Stomach (tissue), 9 donors: ENCODE data around the gene CNR1. TPM values are rescaled to one million over a fixed set of nuclear protein-coding genes. Genes with fewer than 3 reads are reported as not detected.

Experiments
- DNase-seq, 2 donors: peaks; one replicate each; pipeline versions ENCODE4 v3.0.0 to v3.0.0-alpha.2; 2013 to 2019
- H3K27ac ChIP-seq, 5 donors: fragments of 200-600 bp in 4 of 5; sonication (generic) in 4 of 5; one replicate each; pipeline ENCODE4 v1.5.1; 2013 to 2019; ENCODE audit warnings: mild to moderate bottlenecking in 1 of 5, moderate library complexity in 1 of 5
- H3K27me3 ChIP-seq, 3 donors: fragments of 200-600 bp; sonication (generic); one replicate each; pipeline ENCODE4 v1.5.1; 2017 to 2019; ENCODE audit warnings: mixed run types in 1 of 3
- H3K36me3 ChIP-seq, 4 donors: fragments of 200-600 bp; sonication (generic); 1 replicate in 3 of 4; 2 replicates in 1 of 4; pipeline ENCODE4 v1.5.1; 2016 to 2019
- H3K4me1 ChIP-seq, 4 donors: fragments of 200-600 bp; sonication (generic); one replicate each; pipeline ENCODE4 v1.5.1; 2016 to 2019
- H3K4me3 ChIP-seq, 4 donors: fragments of 200-600 bp; sonication (generic) in 3 of 4; one replicate each; pipeline ENCODE4 v1.5.1; 2016 to 2019; ENCODE audit warnings: mild to moderate bottlenecking in 1 of 4
- H3K9me3 ChIP-seq, 4 donors: fragments of 200-600 bp; sonication (generic); one replicate each; pipeline ENCODE4 v1.5.1; 2016 to 2019
- EP300 ChIP-seq: sonication (generic); formaldehyde crosslinking; IDR thresholded peaks from one replicate; pipeline ENCODE4 v1.6.1; 2017; ENCODE audit warnings: antibody characterized with exemption
- POLR2A ChIP-seq, 4 donors: fragments of 450-650 bp; IDR thresholded peaks; one replicate each; pipeline ENCODE4 v1.6.1; 2016; ENCODE audit warnings: antibody characterized with exemption in 4 of 4, control low read depth in 2 of 4, mild to moderate bottlenecking in 1 of 4, moderate library complexity in 1 of 4
- POLR2AphosphoS5 ChIP-seq, 3 donors: sonication (generic); formaldehyde crosslinking; IDR thresholded peaks; one replicate each; pipeline ENCODE4 v1.6.1; 2016; ENCODE audit warnings: antibody characterized with exemption in 3 of 3
- WGBS, 5 donors: extraction: QIAGEN DNeasy Blood & Tissue Kit in 3 of 5; methylation state at CpG; one replicate each; pipeline versions ENCODE4 v1.1.5 to v1.1.7; 2013 to 2018; 5-methylcytosine and 5-hydroxymethylcytosine counted together
- intact Hi-C: fragments of 100-400 bp; cut with DNase I; formaldehyde crosslinking; loops from one replicate; pipeline ENCODE4 v1.15.1; 2023; ENCODE audit warnings: low total_unique reads
- polyA plus RNA-seq, 3 donors: library from polyadenylated mRNA; stranded (reverse); fragments of 200-250 nt; gene quantifications; one replicate each; pipeline ENCODE4 v1.2.3, GENCODE V29; 2013
- total RNA-seq, 5 donors: library from RNA; depleted of rRNA; stranded (reverse); fragments of >200 nt; gene quantifications; one replicate each; pipeline versions ENCODE4 v1.1.0 to v1.2.3, GENCODE V29; 2014 to 2016
- TF ChIP-seq, protein P1 (sequence below), 7 experiments: fragments of 450-650 bp in 4 of 7; fragments of 200-600 bp in 3 of 7; sonication (generic) in 3 of 7; IDR thresholded peaks; one replicate each; pipeline ENCODE4 v1.5.1; 2016 to 2019; ENCODE audit warnings: antibody characterized with exemption in 7 of 7, control low read depth in 2 of 7, mild to moderate bottlenecking in 1 of 7
- donor health status: healthy with polysubstance abuse.
- donor health status: Bipolar disorder and iron deficiency.
- donor health status: healthy.

The CNR1 gene
- total and polyA plus RNA-seq, 8 donors, result 0.31 to 15.2 (median 4.2) TPM

DNA sequence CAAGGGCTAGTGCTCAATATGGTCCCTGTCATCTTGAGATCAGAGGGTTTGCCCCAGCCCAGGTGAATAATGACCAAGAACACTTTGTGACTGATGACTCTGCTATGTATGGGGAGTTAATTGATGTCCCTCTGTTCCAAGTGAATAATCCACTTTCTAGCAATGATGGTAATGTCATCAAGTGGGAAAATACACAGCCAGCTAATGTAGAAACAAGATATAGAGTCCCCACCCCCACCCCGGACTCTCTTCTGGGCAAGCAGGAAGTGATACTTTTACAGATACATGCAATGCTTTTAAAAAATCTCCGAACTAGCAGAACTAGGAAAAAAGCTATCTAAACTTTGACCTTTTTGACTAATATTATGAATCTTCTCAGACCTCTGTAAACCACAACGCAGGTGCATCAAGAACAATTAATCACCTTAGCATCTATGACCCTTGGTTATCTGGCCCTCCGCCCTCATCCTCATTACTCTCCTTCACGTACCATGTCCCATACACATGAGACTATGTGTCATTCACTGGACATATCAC, 30.5 kb downstream of the CNR1 start:
- Histone ChIP-seq H3K4me3 (no peak overlapping the region), H3K9me3 (no peaks in the 10 kb centered on the region), H3K36me3 (no peaks in the 10 kb centered on the region), H3K27me3 (no peaks in the 10 kb centered on the region), H3K27ac (no peak overlapping the region), H3K4me1 (peaks cover 0 to 11% (median 0%) of the 10 kb centered on the region in 4 donors)
- no peak for TF ChIP-seq POLR2AphosphoS5 (IDR thresholded peaks at IDR 0.05)
- 41 to 70% (median 56%) methylated on average over 5 of the region's 5 CpGs for WGBS, 5 donors
- intact Hi-C loops, result no loop called here
- no peak for DNase-seq

DNA sequence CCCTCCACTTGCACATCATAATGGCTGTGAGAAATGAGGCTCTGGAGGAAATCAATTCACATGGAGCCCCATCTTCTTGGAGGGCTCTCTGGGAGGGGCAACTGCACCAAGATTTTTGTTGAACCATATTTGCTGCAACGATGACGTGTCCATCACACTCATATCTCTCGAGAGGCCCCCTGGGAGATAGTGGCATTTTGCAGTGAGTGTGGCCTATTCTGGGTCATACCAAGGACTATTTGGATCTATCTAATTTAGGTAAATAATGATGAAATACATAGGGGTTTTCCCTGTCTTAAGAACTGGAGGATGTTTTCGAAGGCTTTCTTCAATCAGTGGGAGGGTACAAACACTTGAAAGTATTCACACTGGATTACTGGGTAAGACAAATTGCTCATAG, 31.6 kb downstream of the CNR1 start:
- Histone ChIP-seq H3K27ac (no peak overlapping the region), H3K4me1 (peaks cover 0 to 11% (median 0%) of the 10 kb centered on the region in 4 donors), H3K9me3 (no peaks in the 10 kb centered on the region), H3K36me3 (no peaks in the 10 kb centered on the region), H3K4me3 (no peak overlapping the region), H3K27me3 (no peaks in the 10 kb centered on the region)
- no peak for DNase-seq
- TF ChIP-seq POLR2A (IDR thresholded peaks at IDR 0.05) (no peak), POLR2AphosphoS5 (IDR thresholded peaks at IDR 0.05) (no peak), EP300 (no peak)
- TF ChIP-seq, protein P1, sequence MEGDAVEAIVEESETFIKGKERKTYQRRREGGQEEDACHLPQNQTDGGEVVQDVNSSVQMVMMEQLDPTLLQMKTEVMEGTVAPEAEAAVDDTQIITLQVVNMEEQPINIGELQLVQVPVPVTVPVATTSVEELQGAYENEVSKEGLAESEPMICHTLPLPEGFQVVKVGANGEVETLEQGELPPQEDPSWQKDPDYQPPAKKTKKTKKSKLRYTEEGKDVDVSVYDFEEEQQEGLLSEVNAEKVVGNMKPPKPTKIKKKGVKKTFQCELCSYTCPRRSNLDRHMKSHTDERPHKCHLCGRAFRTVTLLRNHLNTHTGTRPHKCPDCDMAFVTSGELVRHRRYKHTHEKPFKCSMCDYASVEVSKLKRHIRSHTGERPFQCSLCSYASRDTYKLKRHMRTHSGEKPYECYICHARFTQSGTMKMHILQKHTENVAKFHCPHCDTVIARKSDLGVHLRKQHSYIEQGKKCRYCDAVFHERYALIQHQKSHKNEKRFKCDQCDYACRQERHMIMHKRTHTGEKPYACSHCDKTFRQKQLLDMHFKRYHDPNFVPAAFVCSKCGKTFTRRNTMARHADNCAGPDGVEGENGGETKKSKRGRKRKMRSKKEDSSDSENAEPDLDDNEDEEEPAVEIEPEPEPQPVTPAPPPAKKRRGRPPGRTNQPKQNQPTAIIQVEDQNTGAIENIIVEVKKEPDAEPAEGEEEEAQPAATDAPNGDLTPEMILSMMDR (IDR thresholded peaks at IDR 0.05), result no peak
- intact Hi-C loops, result no loop called here
- WGBS, 5 donors, result 73 to 85% (median 74%) methylated on average over 4 of the region's 4 CpGs

DNA sequence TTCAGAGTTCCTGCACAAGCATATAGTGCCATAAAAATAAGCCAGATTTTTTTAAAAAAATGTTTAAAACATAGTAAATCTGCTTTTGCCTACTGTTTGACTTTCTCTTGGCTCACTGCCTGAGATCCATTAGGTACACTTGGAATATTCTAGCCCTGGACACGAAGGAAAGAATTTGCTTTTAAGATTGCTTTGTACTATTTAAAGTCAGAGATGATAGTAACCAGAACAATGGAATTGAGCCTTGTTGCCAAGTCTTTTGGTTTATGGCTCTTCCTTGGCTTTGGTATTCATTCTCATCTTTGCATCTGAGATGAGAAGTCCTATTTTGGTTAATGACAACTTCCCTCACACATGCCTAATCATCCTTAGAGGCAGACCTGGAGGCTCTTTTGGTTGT, 32.4 kb downstream of the CNR1 start:
- no peak for TF ChIP-seq POLR2AphosphoS5 (IDR thresholded peaks at IDR 0.05)
- no peak for TF ChIP-seq POLR2A (IDR thresholded peaks at IDR 0.05)
- TF ChIP-seq, protein P1 (IDR thresholded peaks at IDR 0.05), result no peak
- no peak for TF ChIP-seq EP300
- no peak overlapping the region for H3K27ac ChIP-seq
- intact Hi-C loops, result no loop called here

DNA sequence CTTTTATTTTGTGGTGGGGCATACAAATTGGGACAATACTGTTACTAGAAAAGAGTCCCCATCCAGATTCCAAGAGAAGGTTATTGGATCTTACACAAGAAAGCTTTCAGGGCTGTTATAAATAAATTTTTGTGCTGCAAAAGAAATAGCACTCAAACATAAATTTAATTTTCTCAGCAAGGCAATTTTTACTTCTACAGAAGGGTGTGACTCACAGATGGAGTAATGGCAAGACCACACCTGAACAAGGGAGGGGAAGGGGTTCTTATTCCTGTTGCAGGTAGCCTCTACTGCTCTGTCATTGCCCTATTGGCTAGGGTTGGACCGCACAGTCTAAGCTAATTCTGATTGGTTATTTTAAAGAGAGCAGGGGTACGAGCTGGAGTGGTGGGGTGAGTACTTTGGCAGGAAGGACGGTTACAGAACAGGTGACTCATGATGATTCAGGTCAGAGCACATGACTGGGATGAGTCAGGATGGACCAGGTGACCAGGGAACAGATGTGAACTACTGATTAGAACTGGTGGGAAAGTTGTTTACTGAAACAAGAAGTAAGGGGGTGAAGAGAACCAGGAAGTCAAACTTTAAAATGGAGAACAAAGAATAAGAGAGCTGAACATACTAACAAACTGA, 41.1 kb downstream of the CNR1 start:
- no peak for TF ChIP-seq EP300
- TF ChIP-seq, protein P1 (IDR thresholded peaks at IDR 0.05), result no peak
- no peak for TF ChIP-seq POLR2A (IDR thresholded peaks at IDR 0.05)
- TF ChIP-seq POLR2AphosphoS5 (IDR thresholded peaks at IDR 0.05), result no peak
- no peak for DNase-seq
- no peaks in the 10 kb centered on the region for H3K36me3 ChIP-seq
- no peaks in the 10 kb centered on the region for H3K27me3 ChIP-seq
- intact Hi-C loops, result no loop called here
- H3K4me1 ChIP-seq, result no peaks in the 10 kb centered on the region
- WGBS, 5 donors, result 76 to 89% (median 81%) methylated on average over 3 of the region's 3 CpGs
- H3K9me3 ChIP-seq, result peaks cover 4 to 34% (median 19%) of the 10 kb centered on the region in 4 donors
- no peak overlapping the region for H3K4me3 ChIP-seq
- H3K27ac ChIP-seq, result no peak overlapping the region

More for the DNA sequence above, 32.4 kb downstream of the CNR1 start:
- WGBS, 5 donors, result 3 to 27% (median 15%) methylated on average over 1 of the region's 1 CpG
- peak in 1 of 2 donors; percentile 28 for DNase-seq
- Histone ChIP-seq H3K9me3 (no peaks in the 10 kb centered on the region), H3K27me3 (no peaks in the 10 kb centered on the region), H3K4me1 (peaks cover 0 to 11% (median 0%) of the 10 kb centered on the region in 4 donors), H3K36me3 (no peaks in the 10 kb centered on the region), H3K4me3 (no peak overlapping the region)

DNA sequence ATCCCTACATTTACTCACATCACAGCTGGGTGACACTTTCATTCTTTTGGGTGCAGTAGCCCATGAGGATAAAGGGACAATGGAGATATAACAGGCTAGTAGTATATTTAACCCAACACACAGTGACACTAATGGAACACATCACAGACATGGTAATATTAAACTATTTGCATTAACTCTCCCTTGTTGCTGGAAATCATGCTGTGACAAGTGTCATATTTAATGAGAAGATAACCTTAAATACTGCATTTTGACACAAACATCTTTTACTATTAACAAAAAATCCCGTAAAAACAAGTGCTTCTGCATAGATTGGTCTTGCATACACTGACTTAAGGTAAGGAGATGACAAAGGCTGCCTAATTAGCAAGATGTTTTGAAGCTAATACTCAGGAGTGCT, 45.5 kb downstream of the CNR1 start:
- no peak overlapping the region for H3K4me3 ChIP-seq
- intact Hi-C loops, result no loop called here
- 52 to 79% (median 67%) methylated on average over 1 of the region's 1 CpG for WGBS, 5 donors
- H3K36me3 ChIP-seq, result no peaks in the 10 kb centered on the region
- H3K27ac ChIP-seq, result no peak overlapping the region
- TF ChIP-seq POLR2A (IDR thresholded peaks at IDR 0.05) (no peak), POLR2AphosphoS5 (IDR thresholded peaks at IDR 0.05) (no peak), EP300 (no peak)
- TF ChIP-seq, protein P1 (IDR thresholded peaks at IDR 0.05), result no peak
- no peaks in the 10 kb centered on the region for H3K4me1 ChIP-seq
- peaks cover 4 to 25% (median 17%) of the 10 kb centered on the region in 4 donors for H3K9me3 ChIP-seq
- no peak for DNase-seq
- H3K27me3 ChIP-seq, result no peaks in the 10 kb centered on the region
